Mesothelial cell of epicardium (in vitro differentiated cells): ENCODE measurements around the gene XRN2. TPM values are rescaled to one million over a fixed set of nuclear protein-coding genes. Genes with fewer than 3 reads are reported as not detected.

Experiments used
- DNase-seq, 2 experiments: peaks; one replicate each; pipeline ENCODE4 v3.0.0; 2021; ENCODE audit warnings: low spot score in 2 of 2; ENCODE audit not compliant: unreplicated experiment in 2 of 2
- H3K27ac Mint-ChIP-seq: 2 replicates; pipeline ENCODE4 v1.8.0; 2021; ENCODE audit warnings: mixed read lengths
- H3K27me3 Mint-ChIP-seq: 2 replicates; pipeline ENCODE4 v1.8.0; 2021; ENCODE audit warnings: low read depth, mixed read lengths
- H3K36me3 Mint-ChIP-seq: 2 replicates; pipeline ENCODE4 v1.8.0; 2021; ENCODE audit warnings: mixed read lengths
- H3K4me1 Mint-ChIP-seq: 2 replicates; pipeline ENCODE4 v1.8.0; 2021; ENCODE audit warnings: mixed read lengths
- H3K4me3 Mint-ChIP-seq: 2 replicates; pipeline ENCODE4 v1.8.0; 2021; ENCODE audit warnings: mild to moderate bottlenecking, moderate library complexity, mixed read lengths
- H3K9me3 Mint-ChIP-seq: 2 replicates; pipeline ENCODE4 v1.8.0; 2021; ENCODE audit warnings: mixed read lengths
- total RNA-seq: library from RNA; stranded (reverse); gene quantifications from 3 replicates; pipeline ENCODE4 v1.2.1, GENCODE V29; 2021
- TF ChIP-seq, protein P1 (sequence below): fragments of 200-600 bp; sonication (generic); IDR thresholded peaks from one replicate; pipeline ENCODE4 v1.5.0; 2021; ENCODE audit warnings: antibody characterized with exemption; ENCODE audit not compliant: unreplicated experiment

The XRN2 gene
- total RNA-seq, 1 donor from 2014 or later, result 76.7 TPM

DNA sequence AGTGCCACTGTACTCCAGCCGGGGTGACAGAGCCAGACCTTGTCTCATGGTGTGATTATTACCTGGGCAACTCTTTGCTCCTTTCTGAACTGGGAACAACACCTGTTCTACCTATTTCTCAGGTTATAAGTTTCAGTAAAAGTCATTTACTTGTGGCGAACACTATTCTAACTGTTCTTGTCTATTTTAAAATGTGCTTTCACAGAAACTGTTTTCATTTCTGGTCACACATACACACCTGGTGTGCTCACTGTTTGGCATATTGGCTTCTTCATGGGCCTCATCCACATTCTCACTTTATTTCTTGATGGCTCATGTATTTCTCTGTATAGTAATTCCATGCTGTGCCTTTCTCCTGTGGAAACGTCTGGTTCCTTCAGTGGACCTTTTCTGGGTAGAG lies 30.5 kb upstream of the XRN2 start:
- DNase-seq, result no peak
- Mint-ChIP-seq H3K27ac (no peak overlapping the region), H3K9me3 (peaks cover 2% of the 10 kb centered on the region), H3K27me3 (peaks cover 32% of the 10 kb centered on the region), H3K36me3 (no peaks in the 10 kb centered on the region), H3K4me1 (no peaks in the 10 kb centered on the region), H3K4me3 (no peak overlapping the region)
- TF ChIP-seq, protein P1, sequence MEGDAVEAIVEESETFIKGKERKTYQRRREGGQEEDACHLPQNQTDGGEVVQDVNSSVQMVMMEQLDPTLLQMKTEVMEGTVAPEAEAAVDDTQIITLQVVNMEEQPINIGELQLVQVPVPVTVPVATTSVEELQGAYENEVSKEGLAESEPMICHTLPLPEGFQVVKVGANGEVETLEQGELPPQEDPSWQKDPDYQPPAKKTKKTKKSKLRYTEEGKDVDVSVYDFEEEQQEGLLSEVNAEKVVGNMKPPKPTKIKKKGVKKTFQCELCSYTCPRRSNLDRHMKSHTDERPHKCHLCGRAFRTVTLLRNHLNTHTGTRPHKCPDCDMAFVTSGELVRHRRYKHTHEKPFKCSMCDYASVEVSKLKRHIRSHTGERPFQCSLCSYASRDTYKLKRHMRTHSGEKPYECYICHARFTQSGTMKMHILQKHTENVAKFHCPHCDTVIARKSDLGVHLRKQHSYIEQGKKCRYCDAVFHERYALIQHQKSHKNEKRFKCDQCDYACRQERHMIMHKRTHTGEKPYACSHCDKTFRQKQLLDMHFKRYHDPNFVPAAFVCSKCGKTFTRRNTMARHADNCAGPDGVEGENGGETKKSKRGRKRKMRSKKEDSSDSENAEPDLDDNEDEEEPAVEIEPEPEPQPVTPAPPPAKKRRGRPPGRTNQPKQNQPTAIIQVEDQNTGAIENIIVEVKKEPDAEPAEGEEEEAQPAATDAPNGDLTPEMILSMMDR, result no peak

DNA sequence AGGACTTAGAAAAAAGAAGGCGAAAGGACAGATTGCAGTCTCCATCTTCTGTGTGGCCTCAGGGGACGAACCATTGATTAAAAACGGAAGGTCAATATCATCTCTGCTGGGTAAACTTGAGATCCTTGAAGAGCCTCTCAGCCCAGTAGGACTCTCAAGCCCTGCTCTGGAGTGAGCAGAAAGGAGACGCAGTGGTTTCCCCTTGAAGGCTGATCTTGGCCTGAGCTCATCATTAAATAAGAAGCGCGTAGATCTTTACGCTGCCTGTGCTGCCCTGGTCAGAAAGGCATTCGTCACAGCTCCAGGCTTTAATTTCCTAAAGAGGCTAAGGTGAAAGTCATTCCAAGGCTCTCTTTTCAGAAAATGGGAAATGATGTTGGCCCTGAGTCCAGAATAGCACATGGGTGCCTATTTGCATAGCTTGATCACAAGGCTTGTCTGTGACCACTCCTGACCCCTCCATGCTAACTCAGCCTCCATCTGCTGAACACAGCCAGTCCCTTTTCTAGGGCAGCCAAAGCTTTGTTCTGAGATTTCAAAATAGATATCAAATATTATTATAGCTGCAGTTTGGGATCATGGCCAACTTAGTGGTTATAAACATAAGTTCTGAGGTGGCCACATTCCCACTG lies 29.3 kb upstream of the XRN2 start:
- Mint-ChIP-seq H3K36me3 (no peaks in the 10 kb centered on the region), H3K27me3 (peaks cover 29% of the 10 kb centered on the region), H3K9me3 (no peaks in the 10 kb centered on the region), H3K4me3 (no peak overlapping the region), H3K27ac (no peak overlapping the region), H3K4me1 (no peaks in the 10 kb centered on the region)
- TF ChIP-seq, protein P1, result no peak
- no peak for DNase-seq

DNA sequence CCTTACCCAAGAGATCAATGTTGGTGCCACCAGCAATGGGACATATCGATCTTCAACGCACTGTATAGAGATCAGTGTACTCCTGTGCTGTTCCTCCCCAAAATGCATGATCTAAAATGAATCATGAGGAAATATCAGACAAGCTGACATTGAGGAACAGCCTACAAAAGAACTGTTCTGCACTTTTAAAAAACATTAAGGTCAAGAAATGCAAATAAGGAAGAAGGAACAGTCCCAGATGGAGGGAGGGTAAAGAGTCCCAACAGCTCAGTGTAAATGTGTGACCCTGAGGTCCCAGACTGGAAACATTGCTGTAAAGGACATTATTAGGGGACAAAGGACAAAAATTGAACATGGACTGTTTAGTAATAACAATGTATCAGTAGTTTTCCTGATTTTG lies 24.3 kb upstream of the XRN2 start:
- TF ChIP-seq, protein P1, result no peak
- Mint-ChIP-seq H3K4me3 (no peak overlapping the region), H3K27me3 (peaks cover 30% of the 10 kb centered on the region), H3K9me3 (peaks cover 7% of the 10 kb centered on the region), H3K36me3 (no peaks in the 10 kb centered on the region), H3K27ac (no peak overlapping the region), H3K4me1 (no peaks in the 10 kb centered on the region)
- DNase-seq, result no peak

DNA sequence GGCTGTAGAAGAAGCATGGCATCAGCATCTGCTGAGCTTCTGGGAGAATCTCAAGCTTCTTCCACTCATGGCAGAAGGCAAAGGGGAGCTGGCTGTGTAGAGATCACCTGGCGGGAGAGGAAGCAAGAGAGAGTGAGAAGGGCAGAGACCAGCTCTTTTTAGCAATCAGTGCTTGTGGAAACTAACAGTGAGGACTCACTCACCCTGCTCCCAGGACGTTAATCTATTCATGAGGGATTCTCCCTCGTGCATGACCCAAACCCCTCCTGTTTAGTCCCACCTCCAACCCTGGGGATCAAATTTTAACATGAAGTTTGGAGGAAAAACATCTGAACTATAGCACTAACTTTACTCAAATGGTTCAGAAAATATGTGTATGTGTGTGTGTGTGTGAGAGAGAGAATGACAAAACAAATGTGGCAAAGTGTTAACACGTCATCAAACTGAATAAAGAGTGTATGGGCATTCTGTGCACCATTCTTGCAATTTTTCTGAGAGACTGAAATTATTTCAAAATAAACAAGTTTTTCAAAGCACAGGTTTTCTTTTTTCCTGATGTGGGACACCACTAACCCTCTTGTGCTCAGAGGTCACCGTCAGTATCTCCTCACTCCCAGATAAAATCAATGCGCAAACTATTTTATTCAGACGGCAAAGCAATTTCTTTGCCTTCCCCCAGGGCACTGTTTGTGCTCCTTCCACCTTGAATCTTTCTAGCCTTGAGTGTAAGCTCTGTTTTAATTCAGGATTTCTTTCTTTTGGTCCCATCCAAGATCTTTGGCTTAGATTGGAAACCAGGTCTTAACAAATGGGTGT lies 23.2 kb upstream of the XRN2 start:
- H3K4me1 Mint-ChIP-seq, result no peaks in the 10 kb centered on the region
- no peak overlapping the region for H3K4me3 Mint-ChIP-seq
- H3K36me3 Mint-ChIP-seq, result no peaks in the 10 kb centered on the region
- H3K9me3 Mint-ChIP-seq, result peaks cover 7% of the 10 kb centered on the region
- peaks cover 30% of the 10 kb centered on the region for H3K27me3 Mint-ChIP-seq
- no peak for DNase-seq
- TF ChIP-seq, protein P1, result no peak
- H3K27ac Mint-ChIP-seq, result no peak overlapping the region

DNA sequence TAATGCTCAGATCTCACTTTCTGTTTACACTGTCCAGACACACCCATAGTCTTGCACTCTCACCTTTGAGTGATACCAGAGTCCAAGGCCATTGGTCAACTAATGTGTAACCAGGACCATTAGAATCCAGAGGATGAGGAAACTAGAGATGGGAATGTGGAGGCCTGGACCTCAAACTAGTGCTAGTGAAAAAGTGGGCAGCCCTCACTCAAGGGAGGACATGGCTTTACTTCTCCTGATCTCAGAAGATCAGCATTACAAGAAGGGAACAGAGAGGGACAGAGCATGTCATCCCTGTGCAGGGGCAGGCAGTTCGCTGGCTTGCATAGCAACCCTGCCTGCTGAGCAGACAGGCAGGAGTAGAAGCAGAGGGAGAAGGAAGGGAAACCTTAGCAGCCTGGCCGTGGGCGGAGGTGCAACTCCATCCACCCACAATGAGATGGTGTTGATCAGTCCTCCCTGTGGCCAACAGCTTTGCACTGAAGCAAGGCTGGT lies 22.6 kb upstream of the XRN2 start:
- no peak overlapping the region for H3K4me3 Mint-ChIP-seq
- H3K27me3 Mint-ChIP-seq, result peaks cover 27% of the 10 kb centered on the region
- no peak for DNase-seq
- no peak overlapping the region for H3K27ac Mint-ChIP-seq
- H3K9me3 Mint-ChIP-seq, result peaks cover 11% of the 10 kb centered on the region
- no peaks in the 10 kb centered on the region for H3K36me3 Mint-ChIP-seq
- no peaks in the 10 kb centered on the region for H3K4me1 Mint-ChIP-seq
- TF ChIP-seq, protein P1, result no peak
